Pons (tissue), 1 donor: ENCODE data around the gene MRFAP1L1.

Experiments used
- DNase-seq: peaks from one replicate; pipeline ENCODE4 v3.0.0-alpha.2; 2016; ENCODE audit warnings: low spot score

The MRFAP1L1 gene

GRCh38 chr4:6716018-6716911, 6.6 kb upstream of the MRFAP1L1 start, which contains the start of gene BLOC1S4:
Gene BLOC1S4 (plus strand): TSS chr4:6716174. CDS start chr4:6716210, 36 bp downstream.
- peak; percentile 88 for DNase-seq

- no peak for DNase-seq
Measured at GRCh38 chr4:6715704-6716017, 6.0 kb upstream of the MRFAP1L1 start.

GRCh38 chr4:6714954-6715353, 5.3 kb upstream of the MRFAP1L1 start:
- no peak for DNase-seq

- no peak for DNase-seq
Measured at GRCh38 chr4:6710996-6711395, 1.3 kb upstream of the MRFAP1L1 start.

GRCh38 chr4:6710282-6710681, 617 bp upstream of the MRFAP1L1 start:
- no peak for DNase-seq

GRCh38 chr4:6706173-6706572, 3.5 kb downstream of the MRFAP1L1 start:
- no peak for DNase-seq

GRCh38 chr4:6705646-6706045, 4.0 kb downstream of the MRFAP1L1 start:
- no peak for DNase-seq

GRCh38 chr4:6703786-6704185, 5.9 kb downstream of the MRFAP1L1 start:
- DNase-seq = no peak

GRCh38 chr4:6702761-6703160, 6.9 kb downstream of the MRFAP1L1 start:
- no peak for DNase-seq

- DNase-seq = no peak
Measured at GRCh38 chr4:6701371-6701770, 8.3 kb downstream of the MRFAP1L1 start.

- DNase-seq = no peak
Measured at GRCh38 chr4:6699903-6700302, 9.8 kb downstream of the MRFAP1L1 start.

- no peak for DNase-seq
Measured at GRCh38 chr4:6699388-6699787, 10.3 kb downstream of the MRFAP1L1 start.

- no peak for DNase-seq
Measured at GRCh38 chr4:6697131-6697530, 12.5 kb downstream of the MRFAP1L1 start.

- DNase-seq = no peak
Measured at GRCh38 chr4:6696611-6697010, 13.1 kb downstream of the MRFAP1L1 start.

- DNase-seq = no peak
Measured at GRCh38 chr4:6695660-6696610, 13.7 kb downstream of the MRFAP1L1 start.

- DNase-seq = no peak
Measured at GRCh38 chr4:6694177-6694901, 15.3 kb downstream of the MRFAP1L1 start.

GRCh38 chr4:6693231-6694176, 16.2 kb downstream of the MRFAP1L1 start, which contains the start of gene S100P:
Gene S100P (plus strand): TSS chr4:6693878. CDS start chr4:6693933, 55 bp downstream.
- no peak for DNase-seq

GRCh38 chr4:6692806-6693205, 16.9 kb downstream of the MRFAP1L1 start:
- DNase-seq = no peak

GRCh38 chr4:6692379-6692778, 17.3 kb downstream of the MRFAP1L1 start:
- no peak for DNase-seq

GRCh38 chr4:6689506-6689960, 20.1 kb downstream of the MRFAP1L1 start:
- no peak for DNase-seq
